ENCODE measurements around the gene NCKAP5L. TPM values are rescaled to one million over a fixed set of nuclear protein-coding genes. Genes with fewer than 3 reads are reported as not detected.

NCKAP5L gene
- total and polyA plus RNA-seq, 2 of the 8 experiments (the other 6 are each of a cell fraction or from before 2014, with no cell fraction given): 9.4 to 27.9 TPM

DNA sequence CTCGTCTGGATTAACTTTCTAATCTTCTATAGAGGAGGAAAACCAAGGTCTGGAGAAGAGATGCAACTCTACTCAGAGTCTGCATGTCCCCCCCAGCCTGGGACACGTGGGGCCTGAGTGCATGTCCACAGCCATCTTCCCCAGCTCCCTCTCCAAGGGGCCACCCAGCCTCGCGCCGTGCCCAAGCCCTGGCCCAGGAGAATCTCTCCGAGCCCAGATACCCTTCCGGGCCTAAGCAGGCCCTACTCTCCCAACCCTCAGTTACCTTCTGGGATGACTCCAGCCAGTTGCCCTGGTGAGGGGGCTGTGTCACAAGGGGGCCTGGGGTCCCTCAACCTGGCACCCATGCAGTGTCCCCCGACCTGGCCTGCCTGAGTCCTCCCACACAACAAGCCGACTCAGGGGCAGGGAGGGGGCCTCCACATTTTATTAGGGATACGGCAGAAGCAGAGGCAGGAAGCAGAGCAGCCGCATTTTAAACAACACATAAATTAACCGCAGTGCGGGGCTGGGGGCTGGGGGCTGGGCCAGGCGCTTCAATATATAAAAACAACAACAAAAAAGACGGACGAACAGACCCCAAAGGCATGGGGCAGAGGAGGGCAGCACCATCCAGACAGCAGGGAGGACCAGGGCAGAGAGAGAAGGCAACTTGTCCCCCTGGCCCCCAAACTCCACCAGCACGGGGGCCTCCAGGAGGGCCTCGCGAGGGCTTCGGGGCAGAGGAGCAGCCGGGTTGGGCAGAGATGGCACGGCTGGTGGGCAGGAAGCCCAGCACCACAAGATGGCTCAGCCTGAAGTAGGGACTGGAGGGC is 37.3 kb downstream of the NCKAP5L start (continued):
- TF ChIP-seq CHD7 (IDR thresholded peaks at IDR 0.05; ENCODE audit: insufficient replicate concordance, low read length) (no peak), JUND (IDR thresholded peaks at IDR 0.05; ENCODE audit: low read length) (no peak), JUN (IDR thresholded peaks at IDR 0.05; ENCODE audit: low read depth, low read length) (no peak), CHD2 (IDR thresholded peaks at IDR 0.05; ENCODE audit: low read length) (no peak), EP300 (IDR thresholded peaks at IDR 0.05; ENCODE audit: borderline replicate concordance in 1 of 2, low read depth in 2 of 2, low read length in 2 of 2) (no peak), PHF8 (conservative IDR thresholded peaks at IDR 0.05; ENCODE audit: low read depth, low read length) (no peak), POLR2AphosphoS5 (IDR thresholded peaks at IDR 0.05; ENCODE audit: low read depth, low read length) (no peak), POU5F1 (IDR thresholded peaks at IDR 0.05; ENCODE audit: low read depth, low read length) (no peak)

Data from H1 (cell line).